ENCODE measurements around the gene DCK. TPM values are rescaled to one million over a fixed set of nuclear protein-coding genes. Genes with fewer than 3 reads are reported as not detected.
A peak's percentile ranks its signal among the peaks of the same experiment; 100 is the strongest.

DCK gene
- 10 to 100 TPM in 11 of 12 donors, not detected in 1; 16.9 to 31.6 (median 23.4) TPM for polyA plus RNA-seq (ENCODE audit: insufficient read length in 12 of 12)
- long read RNA-seq, donor 1, transcript DCK-201 (7 exons, 2,716 nt), result major isoform, 18 of 18 reads
- long read RNA-seq, donor 1, partial matches to known transcripts, result 0 of 18 reads
- long read RNA-seq, donor 1, other reads (novel, unspliced or antisense), result 0 of 18 reads
- long read RNA-seq, donor 2, transcript DCK-201 (7 exons, 2,716 nt), result major isoform, 9 of 10 reads
- long read RNA-seq, donor 2, partial matches to known transcripts, result 0 of 10 reads
- long read RNA-seq, donor 2, other reads (novel, unspliced or antisense), result 0 of 10 reads
- long read RNA-seq, donor 3, partial matches to known transcripts, result 11 of 12 reads
- long read RNA-seq, donor 3, other reads (novel, unspliced or antisense), result 0 of 12 reads
- long read RNA-seq, donor 4, partial matches to known transcripts, result 0 of 3 reads
- long read RNA-seq, donor 4, other reads (novel, unspliced or antisense), result 0 of 3 reads
- long read RNA-seq, donor 5, transcript DCK-201 (7 exons, 2,716 nt), result major isoform, 11 of 11 reads
- long read RNA-seq, donor 5, partial matches to known transcripts, result 0 of 11 reads
- long read RNA-seq, donor 5, other reads (novel, unspliced or antisense), result 0 of 11 reads
- long read RNA-seq, donor 6, transcript DCK-201 (7 exons, 2,716 nt), result major isoform, 5 of 20 reads
- long read RNA-seq, donor 6, partial matches to known transcripts, result 14 of 20 reads
- long read RNA-seq, donor 6, other reads (novel, unspliced or antisense), result 0 of 20 reads
- long read RNA-seq, donor 7, partial matches to known transcripts, result 0 of 3 reads
- long read RNA-seq, donor 7, other reads (novel, unspliced or antisense), result 0 of 3 reads
- long read RNA-seq, donor 8, transcript DCK-201 (7 exons, 2,716 nt), result major isoform, 8 of 8 reads
- long read RNA-seq, donor 8, partial matches to known transcripts, result 0 of 8 reads
- long read RNA-seq, donor 8, other reads (novel, unspliced or antisense), result 0 of 8 reads
- long read RNA-seq, donor 9, partial matches to known transcripts, result 0 of 3 reads
- long read RNA-seq, donor 9, other reads (novel, unspliced or antisense), result 0 of 3 reads
- long read RNA-seq, donor 10, transcript DCK-201 (7 exons, 2,716 nt), result major isoform, 13 of 13 reads
- long read RNA-seq, donor 10, partial matches to known transcripts, result 0 of 13 reads
- long read RNA-seq, donor 10, other reads (novel, unspliced or antisense), result 0 of 13 reads
- long read RNA-seq, donor 11, transcript DCK-201 (7 exons, 2,716 nt), result major isoform, 8 of 8 reads
- long read RNA-seq, donor 11, partial matches to known transcripts, result 0 of 8 reads
- long read RNA-seq, donor 11, other reads (novel, unspliced or antisense), result 0 of 8 reads

DNA sequence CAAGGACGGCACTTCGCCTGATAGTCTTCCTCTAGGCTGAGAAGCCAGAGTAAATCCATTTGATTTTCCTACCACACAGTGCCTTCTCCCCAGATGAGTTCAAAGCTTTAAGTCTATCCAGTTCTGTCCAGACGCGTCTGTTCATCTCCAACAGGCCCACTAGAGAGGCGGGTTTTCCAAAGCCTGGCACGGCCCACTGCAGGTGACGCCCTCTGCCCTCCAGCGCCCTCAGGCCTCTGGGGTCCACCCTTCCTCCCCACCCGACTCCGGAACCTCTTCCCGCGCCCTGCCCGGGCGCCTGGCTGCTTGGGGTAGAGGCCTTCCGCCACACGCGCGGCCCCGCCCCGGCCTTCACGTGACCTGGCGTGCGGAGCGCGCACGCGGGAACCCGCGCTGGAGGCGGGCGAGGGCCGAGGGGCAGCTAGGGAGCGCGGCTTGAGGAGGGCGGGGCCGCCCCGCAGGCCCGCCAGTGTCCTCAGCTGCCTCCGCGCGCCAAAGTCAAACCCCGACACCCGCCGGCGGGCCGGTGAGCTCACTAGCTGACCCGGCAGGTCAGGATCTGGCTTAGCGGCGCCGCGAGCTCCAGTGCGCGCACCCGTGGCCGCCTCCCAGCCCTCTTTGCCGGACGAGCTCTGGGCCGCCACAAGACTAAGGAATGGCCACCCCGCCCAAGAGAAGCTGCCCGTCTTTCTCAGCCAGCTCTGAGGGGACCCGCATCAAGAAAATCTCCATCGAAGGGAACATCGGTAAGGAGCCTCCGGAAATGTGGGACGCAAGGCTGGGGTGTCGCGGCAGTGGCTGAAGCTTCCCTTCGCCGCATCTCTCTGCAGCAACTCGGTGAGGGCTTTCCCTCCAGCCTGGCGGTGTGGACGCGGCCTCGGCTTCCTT lies at the start of gene DCK:
DCK (plus strand) TSS at position 469 of the 888 bp plus-strand sequence; CDS start at position 656, 187 bp downstream.
- peak; percentile 93 for DNase-seq

DNA sequence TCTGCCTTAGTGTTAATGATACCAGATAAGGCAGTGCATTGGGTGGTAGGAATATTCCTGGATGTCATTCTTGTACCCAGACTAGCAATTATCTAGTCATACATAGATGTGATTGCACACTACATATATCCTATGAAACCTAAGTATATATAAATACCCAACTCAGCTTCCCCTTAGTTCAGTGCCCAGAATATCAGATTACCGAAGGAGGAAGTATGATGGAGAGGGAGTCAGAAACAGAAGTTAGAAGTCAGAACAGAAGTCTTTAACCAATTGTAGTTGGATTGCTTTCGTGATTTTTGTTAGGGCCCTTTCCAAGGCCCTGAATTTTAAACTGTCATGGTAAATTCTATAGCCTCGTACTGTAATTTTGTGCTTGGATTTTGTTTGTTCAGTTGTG lies 48.4 kb upstream of the DCK start:
- DNase-seq, result no peak

DNA sequence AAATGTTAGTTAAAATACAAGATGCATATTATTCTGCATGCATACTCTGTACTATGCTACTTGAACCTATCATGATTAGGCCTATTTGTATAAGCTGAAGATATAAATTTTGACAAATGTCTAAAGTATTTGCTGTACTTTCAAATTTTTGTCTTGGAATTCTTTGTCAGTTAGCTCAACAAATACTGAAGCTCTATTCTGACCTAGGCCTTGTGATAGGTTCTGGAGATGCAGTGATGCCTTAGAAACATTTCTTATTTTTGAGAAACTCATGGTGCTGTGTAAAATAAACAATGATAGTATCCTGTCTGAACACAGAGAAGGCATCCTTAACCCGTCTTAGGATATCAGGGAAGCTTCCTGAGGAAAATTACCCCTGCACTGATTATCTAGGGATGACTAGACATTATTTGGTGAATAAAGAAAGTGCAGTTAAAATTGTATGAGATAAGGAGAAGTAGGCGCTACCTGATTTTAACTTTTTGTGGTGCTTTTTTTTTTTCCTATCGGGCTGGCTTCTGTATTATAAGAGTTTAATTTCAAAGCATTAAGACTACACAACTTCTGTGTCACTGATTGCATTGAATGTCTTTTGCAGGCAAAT lies 47.9 kb upstream of the DCK start:
- no peak for DNase-seq

- DNase-seq, result no peak
These were observed 46.5 kb upstream of the DCK start for GRCh38 chr4:70946939-70947338.

DNA sequence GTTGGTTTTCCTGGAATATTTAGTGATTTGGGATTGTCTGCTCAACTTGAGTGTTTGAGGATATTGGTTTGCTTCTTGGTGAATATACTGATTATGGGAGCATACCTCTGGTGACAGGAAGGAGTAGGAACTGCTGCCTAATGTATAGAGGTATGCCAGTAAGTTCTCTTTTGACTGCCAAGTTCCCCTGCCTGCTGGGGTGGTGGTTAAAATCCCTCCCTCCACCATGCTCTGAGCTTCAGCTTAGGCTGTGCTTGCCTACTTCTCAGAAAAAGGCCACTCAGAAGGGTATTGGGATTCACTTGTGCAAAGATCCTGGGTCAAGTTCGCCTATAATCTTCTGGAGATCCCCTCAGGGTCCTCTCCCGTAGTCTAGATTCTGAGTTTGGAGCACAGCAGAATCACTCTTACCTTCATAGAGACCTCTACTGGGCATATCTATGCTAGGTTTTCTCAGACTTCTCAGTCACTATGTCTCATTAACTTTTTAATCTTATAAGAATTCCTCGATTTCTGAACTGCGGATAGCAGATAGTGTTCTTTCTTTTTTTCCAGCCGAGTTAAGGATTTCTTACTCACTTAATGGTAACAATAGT lies 44.7 kb upstream of the DCK start:
- no peak for DNase-seq

- no peak for DNase-seq
These were observed 39.4 kb upstream of the DCK start for GRCh38 chr4:70954032-70954431.

- no peak for DNase-seq
These were observed 36.8 kb upstream of the DCK start for GRCh38 chr4:70956549-70957210.

GRCh38 chr4:70958681-70959080 lies 34.8 kb upstream of the DCK start:
- no peak for DNase-seq

- no peak for DNase-seq
These were observed 24.4 kb upstream of the DCK start for GRCh38 chr4:70969076-70969475.

DNA sequence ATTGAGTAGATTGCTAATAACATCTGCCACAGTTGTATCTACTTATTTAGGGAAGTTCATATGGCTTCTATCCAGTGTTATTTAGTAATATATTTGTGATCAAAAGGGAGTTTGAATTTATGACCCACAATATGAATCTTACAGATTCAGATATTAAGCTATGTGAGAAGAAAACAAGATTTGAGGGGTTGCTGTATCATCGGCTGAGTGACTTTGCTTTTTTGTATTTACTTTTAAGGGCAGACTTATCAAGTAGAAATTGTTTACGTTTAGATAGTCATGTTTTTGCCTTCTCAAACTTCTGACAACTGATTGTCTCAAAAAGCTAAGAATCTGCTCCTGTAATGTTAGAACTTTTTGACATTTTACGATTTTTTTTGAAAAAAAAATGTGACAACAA lies 17.2 kb upstream of the DCK start:
- no peak for DNase-seq

DNA sequence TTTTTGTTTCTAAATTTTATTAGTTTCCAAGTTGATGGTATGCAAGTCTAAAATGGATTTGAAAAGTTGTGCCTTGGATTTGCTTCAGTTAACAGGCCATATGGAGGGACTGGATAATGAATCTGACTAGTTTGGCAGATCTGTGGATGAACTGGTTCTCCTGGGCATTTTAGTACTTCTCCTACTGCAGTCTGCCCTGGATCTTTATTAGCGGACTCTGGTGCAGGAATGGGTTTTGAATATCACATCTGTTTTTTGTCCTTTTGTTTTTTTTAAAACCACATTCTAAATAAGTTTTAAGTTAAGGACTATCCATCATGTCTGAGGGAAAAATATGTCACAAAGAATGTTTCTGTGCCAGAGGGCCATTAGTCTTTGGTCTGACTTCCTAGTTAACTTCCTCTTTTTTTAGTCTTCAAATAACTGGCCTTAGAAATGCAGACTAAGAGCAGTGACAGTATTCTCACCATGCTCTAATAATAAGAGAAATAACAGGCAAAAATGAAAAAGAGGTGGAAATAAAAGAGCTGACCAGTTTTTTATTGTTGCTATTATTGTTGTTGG lies 13.9 kb upstream of the DCK start:
- DNase-seq, result no peak

DNA sequence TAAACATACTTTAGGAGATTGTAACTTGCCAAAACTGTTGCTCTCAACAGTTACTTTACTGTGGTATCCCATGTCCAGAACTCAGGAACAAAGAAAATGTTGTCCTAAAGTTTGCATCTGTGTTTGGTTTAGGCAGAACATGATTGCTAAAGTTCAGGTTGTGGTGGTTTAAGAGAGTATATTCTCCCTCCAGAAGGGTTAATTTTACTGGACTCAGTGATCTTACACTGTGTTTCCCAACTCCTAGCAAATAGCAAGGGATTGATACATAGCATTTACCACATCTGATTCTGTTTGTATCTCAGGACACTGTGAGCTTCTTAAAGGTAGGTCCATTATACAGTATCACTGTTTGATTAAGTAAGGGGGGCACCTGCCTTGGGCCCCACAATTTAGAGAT lies 13.3 kb upstream of the DCK start:
- DNase-seq, result no peak

GRCh38 chr4:70984106-70984505 lies 9.3 kb upstream of the DCK start:
- DNase-seq, result no peak

- DNase-seq, result no peak
These were observed 8.9 kb upstream of the DCK start for GRCh38 chr4:70984589-70984988.

DNA sequence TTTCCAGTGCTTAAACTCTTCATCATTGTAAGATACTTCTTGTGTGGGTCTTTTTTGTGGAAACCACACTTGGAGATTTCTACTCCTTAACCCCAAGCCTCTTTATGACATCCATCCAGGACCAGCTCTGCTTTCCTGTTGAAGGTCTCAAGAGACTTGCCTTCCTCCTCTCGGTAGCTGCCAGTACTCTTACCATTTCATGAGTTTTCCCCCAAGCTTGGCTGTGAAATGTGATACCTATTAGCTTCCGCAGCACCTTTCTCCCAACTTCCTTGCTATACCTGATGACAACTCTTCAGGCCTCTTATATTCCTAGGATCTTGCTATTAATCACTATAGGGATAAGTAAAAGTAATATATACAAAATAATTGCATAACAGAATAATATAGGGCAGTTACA lies 1.9 kb upstream of the DCK start:
- DNase-seq, result no peak

GRCh38 chr4:70992391-70992881 lies 1.0 kb upstream of the DCK start:
- no peak for DNase-seq

DNA sequence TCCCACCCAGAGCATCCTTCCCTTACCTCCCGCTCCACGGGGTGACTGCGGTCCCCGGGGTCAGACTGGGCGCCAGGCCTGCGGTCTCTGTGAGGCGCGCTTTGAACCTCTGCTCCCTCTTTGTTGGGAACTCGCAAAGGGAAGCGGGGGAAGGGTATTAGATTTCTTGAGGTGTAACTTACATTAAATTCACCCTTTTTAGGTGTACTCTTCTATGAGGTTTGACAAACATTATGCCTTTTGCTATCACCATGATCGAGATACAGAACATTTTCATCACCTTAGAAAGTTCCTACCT lies 569 bp downstream of the DCK start:
- no peak for DNase-seq

GRCh38 chr4:70994387-70995099 lies 1.1 kb downstream of the DCK start:
- DNase-seq, result no peak

GRCh38 chr4:70996018-70996360 lies 2.5 kb downstream of the DCK start:
- DNase-seq, result no peak
